ENCODE results near the gene ONECUT1.

The ONECUT1 gene

GRCh38 chr15:52791776-52792175 is 1.6 kb upstream of the ONECUT1 start:
- TF ChIP-seq POLR2AphosphoS5 (IDR thresholded peaks at IDR 0.05; ENCODE audit: borderline replicate concordance, low read depth, low read length) (no peak), EZH2 (IDR thresholded peaks at IDR 0.05) (no peak), FOXP2 (optimal IDR thresholded peaks at IDR 0.05; ENCODE audit: control extremely low read depth, extremely low read length, insufficient read depth) (no peak)
- no peak overlapping the region for H3K27ac ChIP-seq
- H3K4me3 ChIP-seq = no peak overlapping the region
- H3K36me3 ChIP-seq (ENCODE audit: insufficient read depth, low read length) = no peaks in the 10 kb centered on the region
- H3K9ac ChIP-seq (ENCODE audit: insufficient read length) = no peak overlapping the region
- H3K9me3 ChIP-seq (ENCODE audit: low read depth, low read length) = no peaks in the 10 kb centered on the region
- DNase-seq (ENCODE audit: low read depth, low spot score) = no peak

- Histone ChIP-seq H3K9me3 (ENCODE audit: low read depth, low read length) (no peaks in the 10 kb centered on the region), H3K36me3 (ENCODE audit: insufficient read depth, low read length) (no peaks in the 10 kb centered on the region), H3K27ac (no peak overlapping the region), H3K4me3 (peak overlapping the region; percentile 78), H3K9ac (ENCODE audit: insufficient read length) (no peak overlapping the region)
- no peak for TF ChIP-seq EZH2 (IDR thresholded peaks at IDR 0.05)
- no peak for TF ChIP-seq FOXP2 (optimal IDR thresholded peaks at IDR 0.05; ENCODE audit: control extremely low read depth, extremely low read length, insufficient read depth)
- TF ChIP-seq POLR2AphosphoS5 (IDR thresholded peaks at IDR 0.05; ENCODE audit: borderline replicate concordance, low read depth, low read length) = no peak
- no peak for DNase-seq (ENCODE audit: low read depth, low spot score)
Observed at GRCh38 chr15:52790941-52791751, 1.0 kb upstream of the ONECUT1 start.

DNA sequence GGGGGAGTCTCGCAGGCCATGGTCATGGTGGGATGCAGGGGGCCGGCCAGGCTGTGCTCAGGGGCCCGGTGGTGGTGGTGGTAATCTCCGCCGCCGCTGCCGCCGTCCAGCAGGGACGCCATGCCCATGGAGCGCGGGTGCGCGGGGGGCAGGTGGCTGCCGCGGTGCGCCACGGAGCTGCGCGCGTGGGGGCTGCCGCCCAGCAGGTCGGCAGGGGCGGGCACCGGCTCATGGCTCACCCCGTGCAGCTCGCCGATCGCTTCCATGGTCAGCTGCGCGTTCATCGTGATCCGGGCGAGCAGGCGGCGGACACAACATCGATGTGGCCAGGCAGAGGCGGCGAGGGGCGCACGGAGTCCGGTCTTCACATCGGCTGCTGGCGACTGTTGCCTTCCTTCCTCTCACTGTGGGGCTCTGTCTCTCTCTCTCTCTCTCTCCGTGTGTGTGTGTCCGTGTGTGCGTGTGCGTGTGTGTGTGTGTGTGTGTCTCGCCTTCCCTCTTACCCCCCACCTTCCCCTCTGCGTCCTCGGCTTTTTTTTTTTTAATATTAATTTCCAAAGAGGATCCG is 451 bp downstream of the ONECUT1 start:
- no peak overlapping the region for H3K27ac ChIP-seq
- H3K36me3 ChIP-seq (ENCODE audit: insufficient read depth, low read length) = no peaks in the 10 kb centered on the region
- H3K4me3 ChIP-seq = peak overlapping the region; percentile 78
- no peak for DNase-seq (ENCODE audit: low read depth, low spot score)
- no peak overlapping the region for H3K9ac ChIP-seq (ENCODE audit: insufficient read length)
- TF ChIP-seq EZH2 (IDR thresholded peaks at IDR 0.05) (no peak), FOXP2 (optimal IDR thresholded peaks at IDR 0.05; ENCODE audit: control extremely low read depth, extremely low read length, insufficient read depth) (no peak), POLR2AphosphoS5 (IDR thresholded peaks at IDR 0.05; ENCODE audit: borderline replicate concordance, low read depth, low read length) (no peak)
- no peaks in the 10 kb centered on the region for H3K9me3 ChIP-seq (ENCODE audit: low read depth, low read length)

DNA sequence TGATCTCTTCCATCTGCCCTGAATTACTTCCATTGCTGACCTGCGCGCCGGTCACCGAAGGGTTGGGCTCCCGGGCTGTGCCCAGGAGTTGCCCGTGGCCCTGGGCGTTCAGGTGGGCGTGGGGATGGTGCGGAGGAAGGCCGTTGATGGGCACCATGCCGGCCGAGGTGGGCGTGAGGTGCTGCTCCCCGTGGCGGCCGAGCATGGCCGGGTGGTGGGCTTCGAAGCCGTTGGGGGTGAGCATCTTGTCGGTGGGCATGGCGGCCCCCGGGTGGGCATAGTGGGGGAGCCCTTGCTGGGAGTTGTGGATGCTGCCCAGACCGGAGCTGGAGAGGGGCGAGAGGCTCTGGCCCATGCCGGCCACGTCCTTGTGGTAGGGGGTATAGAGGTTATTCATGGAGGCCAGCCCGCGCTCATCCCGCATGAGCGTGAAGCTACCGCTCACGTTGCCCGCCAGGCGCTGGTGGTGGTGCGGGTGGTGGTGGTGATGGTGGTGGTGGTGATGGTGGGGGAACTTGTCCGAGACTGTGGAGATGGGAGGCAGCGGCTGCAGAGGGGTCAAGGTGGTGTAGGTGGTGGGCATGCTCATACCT is 1.0 kb downstream of the ONECUT1 start:
- H3K9me3 ChIP-seq (ENCODE audit: low read depth, low read length) = no peaks in the 10 kb centered on the region
- no peak overlapping the region; the same call in 1 of the 2 replicates for H3K4me3 ChIP-seq
- TF ChIP-seq EZH2 (IDR thresholded peaks at IDR 0.05) (no peak), FOXP2 (optimal IDR thresholded peaks at IDR 0.05; ENCODE audit: control extremely low read depth, extremely low read length, insufficient read depth) (no peak), POLR2AphosphoS5 (IDR thresholded peaks at IDR 0.05; ENCODE audit: borderline replicate concordance, low read depth, low read length) (no peak)
- H3K36me3 ChIP-seq (ENCODE audit: insufficient read depth, low read length) = no peaks in the 10 kb centered on the region
- no peak for DNase-seq (ENCODE audit: low read depth, low spot score)
- no peak overlapping the region for H3K9ac ChIP-seq (ENCODE audit: insufficient read length)
- H3K27ac ChIP-seq = no peak overlapping the region

DNA sequence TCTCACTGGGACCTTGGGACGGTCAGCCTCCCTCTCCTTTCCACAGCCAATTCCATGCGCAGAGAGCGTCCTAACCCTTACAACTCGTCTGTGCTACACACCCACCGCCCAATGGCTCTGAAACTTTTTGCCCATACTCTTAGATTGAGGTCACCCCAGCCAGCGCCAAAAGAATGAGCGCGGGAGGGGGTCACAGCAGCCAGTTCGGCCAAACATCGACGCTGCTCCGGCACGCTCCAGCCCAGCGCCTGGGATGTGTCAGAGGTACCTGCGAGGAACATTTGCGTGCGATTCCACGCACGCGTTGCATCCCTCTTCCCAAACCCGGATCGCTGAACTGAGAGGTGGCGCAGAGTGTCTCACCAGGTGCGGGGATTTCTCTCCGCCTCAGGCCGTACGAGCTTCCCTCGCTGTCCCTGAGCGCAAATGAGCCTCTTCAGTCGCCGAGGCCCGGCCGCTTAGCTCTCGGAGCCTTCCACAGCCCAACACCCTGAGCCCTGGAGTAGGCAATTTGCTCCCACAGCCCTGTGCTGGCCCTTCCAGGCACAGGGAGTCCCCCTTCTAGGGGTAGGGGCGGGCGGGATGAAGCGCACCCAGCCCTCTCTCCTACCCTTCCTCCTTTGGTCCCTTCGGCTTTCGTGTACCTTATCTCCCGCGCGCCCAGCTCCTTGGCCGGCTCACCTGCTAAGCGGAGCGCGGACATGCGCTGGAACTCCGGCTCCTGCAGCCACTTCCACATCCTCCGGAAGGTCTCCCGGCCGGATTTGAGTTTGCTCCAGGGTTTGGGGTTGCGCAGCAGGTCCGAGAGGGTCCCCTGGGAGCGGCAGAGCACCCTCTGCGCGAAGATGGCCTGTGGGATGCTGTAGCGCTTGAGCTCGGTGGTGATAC is 1.8 kb downstream of the ONECUT1 start:
- H3K27ac ChIP-seq = no peak overlapping the region
- no peak overlapping the region for H3K4me3 ChIP-seq
- no peak for DNase-seq (ENCODE audit: low read depth, low spot score)
- no peaks in the 10 kb centered on the region for H3K36me3 ChIP-seq (ENCODE audit: insufficient read depth, low read length)
- no peaks in the 10 kb centered on the region for H3K9me3 ChIP-seq (ENCODE audit: low read depth, low read length)
- no peak overlapping the region for H3K9ac ChIP-seq (ENCODE audit: insufficient read length)
- TF ChIP-seq EZH2 (IDR thresholded peaks at IDR 0.05) (no peak), FOXP2 (optimal IDR thresholded peaks at IDR 0.05; ENCODE audit: control extremely low read depth, extremely low read length, insufficient read depth) (no peak), POLR2AphosphoS5 (IDR thresholded peaks at IDR 0.05; ENCODE audit: borderline replicate concordance, low read depth, low read length) (no peak)

- Histone ChIP-seq H3K9ac (ENCODE audit: insufficient read length) (no peak overlapping the region), H3K4me3 (no peak overlapping the region), H3K9me3 (ENCODE audit: low read depth, low read length) (no peaks in the 10 kb centered on the region), H3K36me3 (ENCODE audit: insufficient read depth, low read length) (no peaks in the 10 kb centered on the region), H3K27ac (no peak overlapping the region)
- TF ChIP-seq POLR2AphosphoS5 (IDR thresholded peaks at IDR 0.05; ENCODE audit: borderline replicate concordance, low read depth, low read length) = no peak
- no peak for TF ChIP-seq EZH2 (IDR thresholded peaks at IDR 0.05)
- no peak for TF ChIP-seq FOXP2 (optimal IDR thresholded peaks at IDR 0.05; ENCODE audit: control extremely low read depth, extremely low read length, insufficient read depth)
- DNase-seq (ENCODE audit: low read depth, low spot score) = no peak
Observed at GRCh38 chr15:52787549-52788098, 2.5 kb downstream of the ONECUT1 start.

DNA sequence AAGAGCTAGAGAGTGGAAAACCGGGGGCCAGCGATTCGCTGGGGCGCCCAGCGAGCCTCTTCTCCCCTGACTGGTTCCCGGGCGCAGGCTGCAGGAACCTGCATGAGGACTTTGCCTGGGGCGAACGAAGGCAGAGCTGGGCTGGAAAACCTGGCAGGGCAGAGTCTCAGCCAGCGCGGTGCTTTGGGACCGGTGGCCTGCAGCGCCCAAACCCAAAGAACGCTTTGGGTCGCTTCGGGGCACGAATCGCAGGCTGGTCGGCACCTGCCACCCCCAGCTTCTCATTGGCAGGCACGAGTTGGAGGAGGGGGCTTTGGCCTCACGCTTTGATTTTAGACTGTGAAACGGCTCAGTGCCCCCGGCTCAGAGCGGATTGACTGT is 3.0 kb downstream of the ONECUT1 start:
- no peak overlapping the region for H3K27ac ChIP-seq

More for the DNA sequence above, 3.0 kb downstream of the ONECUT1 start:
- Histone ChIP-seq H3K9ac (ENCODE audit: insufficient read length) (no peak overlapping the region), H3K4me3 (no peak overlapping the region), H3K9me3 (ENCODE audit: low read depth, low read length) (no peaks in the 10 kb centered on the region), H3K36me3 (ENCODE audit: insufficient read depth, low read length) (no peaks in the 10 kb centered on the region)
- TF ChIP-seq EZH2 (IDR thresholded peaks at IDR 0.05) (no peak), FOXP2 (optimal IDR thresholded peaks at IDR 0.05; ENCODE audit: control extremely low read depth, extremely low read length, insufficient read depth) (no peak), POLR2AphosphoS5 (IDR thresholded peaks at IDR 0.05; ENCODE audit: borderline replicate concordance, low read depth, low read length) (no peak)
- DNase-seq (ENCODE audit: low read depth, low spot score) = no peak

All from SK-N-MC (cell line).